ENCODE results near the gene MIPEP. TPM values are rescaled to one million over a fixed set of nuclear protein-coding genes. Genes with fewer than 3 reads are reported as not detected.

MIPEP gene
- total RNA-seq, 2 donors from 2014 or later = 7.5 to 9.2 TPM

DNA sequence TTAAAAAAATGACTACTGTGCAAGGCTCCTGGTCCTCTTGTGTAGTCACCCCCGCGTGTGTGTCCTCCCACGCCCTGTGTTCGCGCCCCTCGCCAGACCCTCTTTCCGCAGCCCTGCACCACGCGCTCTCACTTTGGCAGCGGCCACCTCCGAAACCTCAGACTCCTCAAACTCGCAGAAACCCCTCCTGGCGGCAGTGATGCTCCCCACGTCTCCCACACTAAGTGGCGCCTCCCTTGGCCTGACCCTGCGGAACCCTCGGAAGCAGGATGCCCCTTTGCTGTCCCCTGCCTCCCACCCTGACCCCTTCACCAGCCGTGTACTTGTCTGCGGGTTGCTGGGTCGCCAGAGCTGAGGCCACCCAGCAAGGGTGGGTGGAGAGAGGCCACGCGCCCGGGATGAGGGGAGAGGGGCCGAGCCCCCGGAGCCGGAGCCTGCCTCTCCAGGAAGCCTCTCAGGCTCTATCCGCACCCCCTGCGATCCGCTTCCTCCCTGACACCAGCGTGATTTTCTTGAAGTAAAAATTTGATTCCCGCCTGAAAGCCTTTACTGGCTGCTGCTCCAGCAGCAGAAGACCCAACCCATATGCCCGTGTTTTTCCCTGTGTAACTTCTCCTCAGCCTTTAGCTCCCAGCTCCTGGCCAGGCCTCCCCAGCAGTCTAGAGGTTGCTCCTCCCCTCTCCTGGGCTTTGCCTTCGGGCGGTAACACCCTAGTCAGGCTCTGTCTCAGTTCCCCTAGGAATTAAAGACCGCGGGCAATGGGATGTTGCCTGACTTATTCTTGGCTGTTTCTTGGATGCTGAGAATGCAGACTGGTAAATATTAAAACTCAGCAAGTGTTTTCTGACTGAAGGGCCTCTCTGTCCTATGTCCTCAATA lies 55.2 kb downstream of the MIPEP start:
- no peaks in the 10 kb centered on the region for H3K9me3 ChIP-seq (ENCODE audit: control insufficient read depth, low read length, poor library complexity, severe bottlenecking)
- peaks cover 3% of the 10 kb centered on the region for H3K4me1 Mint-ChIP-seq
- peaks cover 7% of the 10 kb centered on the region for H3K36me3 Mint-ChIP-seq (ENCODE audit: low read depth)
- no peak for ATAC-seq
- H3K4me3 Mint-ChIP-seq = no peak overlapping the region
- no peaks in the 10 kb centered on the region for H3K27me3 Mint-ChIP-seq
- no peak for DNase-seq
- H3K27ac Mint-ChIP-seq = no peak overlapping the region

DNA sequence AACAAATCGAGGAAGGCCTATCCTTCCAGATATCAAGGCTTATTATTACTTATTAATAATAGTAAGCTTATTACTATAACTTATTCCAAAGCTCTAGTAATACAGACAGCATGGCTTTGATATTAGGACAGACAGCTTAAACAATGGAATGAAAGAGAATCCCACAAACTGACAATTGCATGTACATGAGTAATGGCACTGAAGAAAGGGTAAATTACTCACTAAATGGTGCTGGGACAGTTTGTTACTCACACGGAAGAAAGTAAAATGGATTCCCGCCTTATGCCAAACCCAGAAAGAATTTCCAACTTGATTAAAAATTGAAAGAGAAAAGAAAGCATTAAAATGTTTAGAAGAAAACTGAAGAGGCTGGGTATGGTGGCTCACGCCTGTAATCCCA lies 60.3 kb downstream of the MIPEP start:
- H3K4me1 Mint-ChIP-seq = no peaks in the 10 kb centered on the region

DNA sequence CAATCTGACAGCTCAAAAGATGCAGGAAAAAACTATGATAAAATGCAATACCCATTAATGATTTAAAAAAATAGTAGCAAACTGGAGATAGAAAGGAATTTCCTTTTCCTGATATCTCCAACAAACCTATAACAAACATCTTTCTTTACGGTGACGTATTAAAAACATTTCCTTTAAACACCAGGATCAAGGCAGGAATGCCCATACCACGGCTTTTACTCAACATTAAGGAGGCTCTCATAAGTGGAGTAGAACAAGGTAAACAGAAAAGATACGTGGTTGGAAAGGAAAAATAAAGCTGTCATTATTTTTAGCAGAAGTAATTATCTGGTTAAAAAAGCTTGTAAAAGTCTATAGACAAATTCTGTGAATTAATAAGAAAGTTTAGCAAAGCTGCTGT lies 61.1 kb downstream of the MIPEP start:
- Mint-ChIP-seq H3K27ac (no peak overlapping the region), H3K4me3 (no peak overlapping the region), H3K4me1 (no peaks in the 10 kb centered on the region), H3K36me3 (ENCODE audit: low read depth) (peaks cover 6% of the 10 kb centered on the region), H3K27me3 (no peaks in the 10 kb centered on the region)
- no peaks in the 10 kb centered on the region for H3K9me3 ChIP-seq (ENCODE audit: control insufficient read depth, low read length, poor library complexity, severe bottlenecking)
- ATAC-seq (no peak), DNase-seq (no peak)

More for the DNA sequence above, 60.3 kb downstream of the MIPEP start:
- H3K9me3 ChIP-seq (ENCODE audit: control insufficient read depth, low read length, poor library complexity, severe bottlenecking) = no peaks in the 10 kb centered on the region
- DNase-seq = no peak
- no peaks in the 10 kb centered on the region for H3K27me3 Mint-ChIP-seq
- H3K4me3 Mint-ChIP-seq = no peak overlapping the region
- peaks cover 6% of the 10 kb centered on the region for H3K36me3 Mint-ChIP-seq (ENCODE audit: low read depth)
- ATAC-seq = no peak
- H3K27ac Mint-ChIP-seq = peak overlapping the region; percentile 53

DNA sequence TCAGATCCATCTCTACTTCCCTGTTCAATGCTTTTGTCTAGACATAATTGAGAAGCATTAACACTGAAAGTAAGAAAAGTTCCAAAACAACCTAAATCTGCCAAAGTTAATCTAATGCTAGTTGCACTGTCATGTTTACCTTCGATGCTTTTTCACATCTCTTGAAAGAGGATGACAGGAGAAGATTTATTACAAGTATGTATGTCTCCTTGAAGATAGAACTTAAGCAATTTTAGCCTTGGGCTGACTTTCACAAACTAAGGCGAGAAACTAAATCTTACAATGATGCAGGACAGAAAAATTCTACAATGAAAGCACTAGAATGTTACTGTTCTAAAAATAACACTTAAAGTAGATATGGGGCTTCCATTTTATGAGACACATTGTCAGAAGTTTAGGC lies 64.0 kb downstream of the MIPEP start:
- DNase-seq (no peak), ATAC-seq (no peak)
- no peaks in the 10 kb centered on the region for H3K4me1 Mint-ChIP-seq
- no peak overlapping the region for H3K27ac Mint-ChIP-seq
- H3K36me3 Mint-ChIP-seq (ENCODE audit: low read depth) = peaks cover 6% of the 10 kb centered on the region
- no peaks in the 10 kb centered on the region for H3K9me3 ChIP-seq (ENCODE audit: control insufficient read depth, low read length, poor library complexity, severe bottlenecking)
- H3K27me3 Mint-ChIP-seq = no peaks in the 10 kb centered on the region
- H3K4me3 Mint-ChIP-seq = no peak overlapping the region

DNA sequence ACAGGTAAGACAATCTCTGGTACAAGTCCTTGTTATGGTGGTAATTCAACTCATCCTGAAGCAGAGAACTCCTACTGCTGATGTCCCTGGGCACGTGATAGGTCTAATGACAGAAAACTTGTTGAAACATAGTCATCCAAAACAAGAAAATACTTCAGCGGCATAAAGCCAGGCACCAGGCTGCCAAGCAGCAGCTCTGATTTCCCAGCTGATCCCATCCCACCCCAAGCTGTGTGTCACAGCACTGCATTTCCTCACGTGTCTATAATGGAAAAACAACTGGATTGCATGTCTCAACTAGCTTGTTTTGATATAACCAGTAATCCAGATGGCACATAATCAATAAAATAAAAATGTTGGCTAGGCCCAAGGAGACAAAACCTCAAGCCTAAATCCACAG lies 64.8 kb downstream of the MIPEP start:
- Mint-ChIP-seq H3K4me1 (no peaks in the 10 kb centered on the region), H3K36me3 (ENCODE audit: low read depth) (peaks cover 6% of the 10 kb centered on the region), H3K4me3 (no peak overlapping the region), H3K27ac (no peak overlapping the region), H3K27me3 (no peaks in the 10 kb centered on the region)
- H3K9me3 ChIP-seq (ENCODE audit: control insufficient read depth, low read length, poor library complexity, severe bottlenecking) = no peaks in the 10 kb centered on the region
- DNase-seq = no peak
- ATAC-seq = no peak

DNA sequence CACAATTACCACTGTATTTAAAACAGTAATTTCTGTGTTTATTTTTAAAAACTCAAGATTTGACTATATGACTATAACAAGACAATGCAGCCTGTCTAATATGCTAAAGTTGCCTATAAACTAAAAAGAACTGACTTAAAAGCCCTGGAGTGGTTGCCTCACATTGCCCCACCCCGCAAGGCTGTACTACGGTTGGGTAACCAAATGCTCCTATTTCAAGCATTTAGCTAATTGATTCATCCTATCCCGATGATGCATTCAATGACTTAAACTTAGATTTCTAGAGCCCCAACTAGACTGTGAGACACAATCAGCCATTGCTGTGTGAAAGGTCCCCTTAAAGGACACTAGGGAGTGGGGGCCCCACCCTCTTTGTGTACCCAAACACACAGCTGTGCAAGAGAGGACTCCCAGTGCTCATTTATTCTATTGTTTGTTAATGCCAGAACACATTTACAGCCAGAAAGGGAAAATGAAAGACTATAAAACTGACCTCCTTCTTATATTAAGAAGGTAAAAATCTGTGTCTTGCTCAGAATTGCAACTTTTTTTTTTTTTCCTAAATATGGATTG lies 66.9 kb downstream of the MIPEP start:
- no peaks in the 10 kb centered on the region for H3K27me3 Mint-ChIP-seq
- peaks cover 7% of the 10 kb centered on the region for H3K4me1 Mint-ChIP-seq
- no peaks in the 10 kb centered on the region for H3K9me3 ChIP-seq (ENCODE audit: control insufficient read depth, low read length, poor library complexity, severe bottlenecking)
- ATAC-seq = no peak
- H3K36me3 Mint-ChIP-seq (ENCODE audit: low read depth) = peaks cover 4% of the 10 kb centered on the region
- DNase-seq = no peak
- no peak overlapping the region for H3K4me3 Mint-ChIP-seq
- H3K27ac Mint-ChIP-seq = no peak overlapping the region

DNA sequence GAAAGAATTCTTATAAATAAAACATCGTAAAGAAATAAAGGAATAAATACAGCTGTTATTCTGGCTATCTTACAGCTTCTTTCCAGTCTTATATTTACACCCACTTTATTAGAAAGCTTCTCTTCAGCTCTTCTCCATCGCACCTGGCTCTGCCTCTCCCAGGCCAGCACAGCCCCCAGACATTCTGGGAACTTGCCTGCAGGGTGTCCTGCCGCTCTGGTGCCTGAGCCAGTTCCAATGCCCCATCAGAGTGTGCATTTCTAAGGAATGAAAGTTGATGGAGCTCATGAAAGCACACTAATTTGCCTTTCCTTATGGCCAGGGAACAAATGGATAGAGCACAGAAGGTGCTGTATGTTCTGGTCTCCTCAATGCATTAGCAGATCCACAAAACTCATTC lies 68.7 kb downstream of the MIPEP start:
- no peak for DNase-seq
- H3K36me3 Mint-ChIP-seq (ENCODE audit: low read depth) = no peaks in the 10 kb centered on the region

DNA sequence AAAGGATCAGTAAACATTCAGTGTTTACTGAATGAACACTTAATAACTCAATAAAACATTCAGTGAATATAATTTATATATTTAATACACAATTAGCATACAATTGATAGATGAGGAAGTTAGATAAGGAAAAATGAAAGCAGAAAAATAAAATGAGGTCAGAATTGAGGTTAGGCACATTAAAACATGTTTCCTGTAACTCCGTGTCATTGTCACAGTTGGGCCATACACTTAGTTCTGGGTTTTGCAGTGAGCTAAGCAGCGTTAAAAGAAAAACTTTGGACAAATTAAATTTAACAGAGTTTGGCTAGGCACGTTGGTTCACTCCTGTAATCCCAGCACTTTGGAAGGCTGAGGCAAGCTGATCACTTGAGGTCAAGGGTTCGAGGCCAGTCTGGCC lies 71.4 kb downstream of the MIPEP start:
- ATAC-seq (peak; percentile 61), DNase-seq (no peak)
- Mint-ChIP-seq H3K36me3 (ENCODE audit: low read depth) (no peaks in the 10 kb centered on the region), H3K27ac (peak overlapping the region; percentile 14), H3K4me1 (peaks cover 14% of the 10 kb centered on the region), H3K27me3 (no peaks in the 10 kb centered on the region), H3K4me3 (no peak overlapping the region)
- no peaks in the 10 kb centered on the region for H3K9me3 ChIP-seq (ENCODE audit: control insufficient read depth, low read length, poor library complexity, severe bottlenecking)

More for the DNA sequence above, 68.7 kb downstream of the MIPEP start:
- peaks cover 14% of the 10 kb centered on the region for H3K4me1 Mint-ChIP-seq
- no peaks in the 10 kb centered on the region for H3K27me3 Mint-ChIP-seq
- no peak overlapping the region for H3K27ac Mint-ChIP-seq
- H3K4me3 Mint-ChIP-seq = no peak overlapping the region
- ATAC-seq = no peak
- H3K9me3 ChIP-seq (ENCODE audit: control insufficient read depth, low read length, poor library complexity, severe bottlenecking) = no peaks in the 10 kb centered on the region

DNA sequence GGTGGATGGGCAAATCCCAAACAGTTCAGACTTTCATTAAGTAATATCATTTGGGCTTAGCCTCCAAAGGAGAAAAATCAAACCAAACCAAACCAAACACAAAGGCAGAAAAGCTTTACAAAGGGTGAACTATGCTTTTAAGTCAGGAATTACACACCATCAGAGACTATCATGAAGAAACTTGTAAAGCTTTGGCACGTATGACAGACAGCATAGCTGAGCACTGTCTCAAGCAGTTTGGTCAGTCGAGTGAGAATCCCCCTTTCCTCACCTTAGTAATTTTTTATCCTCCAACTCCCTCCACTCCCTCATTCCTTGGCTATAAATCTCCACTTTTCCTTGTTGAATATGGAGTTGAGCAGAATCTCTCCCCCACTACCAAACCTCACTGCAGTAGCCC lies 72.1 kb downstream of the MIPEP start:
- H3K9me3 ChIP-seq (ENCODE audit: control insufficient read depth, low read length, poor library complexity, severe bottlenecking) = no peaks in the 10 kb centered on the region
- Mint-ChIP-seq H3K27ac (peak overlapping the region; percentile 14), H3K27me3 (no peaks in the 10 kb centered on the region), H3K4me3 (no peak overlapping the region), H3K4me1 (peaks cover 14% of the 10 kb centered on the region), H3K36me3 (ENCODE audit: low read depth) (no peaks in the 10 kb centered on the region)
- no peak for ATAC-seq
- DNase-seq = no peak

DNA sequence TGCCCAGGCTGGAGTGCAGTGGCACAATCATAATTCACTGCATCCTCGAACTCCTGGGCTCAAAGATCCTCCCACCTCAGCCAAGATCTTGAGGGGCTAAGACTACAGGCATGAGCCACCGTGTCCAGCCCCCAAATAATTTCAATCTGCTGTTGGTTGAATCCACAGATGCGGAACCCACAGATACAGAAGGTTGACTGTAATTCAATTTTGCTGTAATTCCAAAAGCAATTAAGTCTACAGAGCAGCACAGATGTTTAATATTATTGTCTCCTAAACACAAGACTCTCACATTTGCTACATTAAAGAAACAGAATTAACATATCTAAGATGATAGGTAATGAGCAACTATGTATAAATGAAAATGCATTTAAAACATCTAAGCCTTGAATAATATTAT lies 75.6 kb downstream of the MIPEP start:
- no peaks in the 10 kb centered on the region for H3K9me3 ChIP-seq (ENCODE audit: control insufficient read depth, low read length, poor library complexity, severe bottlenecking)
- Mint-ChIP-seq H3K4me3 (no peak overlapping the region), H3K4me1 (peaks cover 17% of the 10 kb centered on the region), H3K27me3 (no peaks in the 10 kb centered on the region), H3K27ac (no peak overlapping the region), H3K36me3 (ENCODE audit: low read depth) (no peaks in the 10 kb centered on the region)
- no peak for ATAC-seq
- DNase-seq = no peak

DNA sequence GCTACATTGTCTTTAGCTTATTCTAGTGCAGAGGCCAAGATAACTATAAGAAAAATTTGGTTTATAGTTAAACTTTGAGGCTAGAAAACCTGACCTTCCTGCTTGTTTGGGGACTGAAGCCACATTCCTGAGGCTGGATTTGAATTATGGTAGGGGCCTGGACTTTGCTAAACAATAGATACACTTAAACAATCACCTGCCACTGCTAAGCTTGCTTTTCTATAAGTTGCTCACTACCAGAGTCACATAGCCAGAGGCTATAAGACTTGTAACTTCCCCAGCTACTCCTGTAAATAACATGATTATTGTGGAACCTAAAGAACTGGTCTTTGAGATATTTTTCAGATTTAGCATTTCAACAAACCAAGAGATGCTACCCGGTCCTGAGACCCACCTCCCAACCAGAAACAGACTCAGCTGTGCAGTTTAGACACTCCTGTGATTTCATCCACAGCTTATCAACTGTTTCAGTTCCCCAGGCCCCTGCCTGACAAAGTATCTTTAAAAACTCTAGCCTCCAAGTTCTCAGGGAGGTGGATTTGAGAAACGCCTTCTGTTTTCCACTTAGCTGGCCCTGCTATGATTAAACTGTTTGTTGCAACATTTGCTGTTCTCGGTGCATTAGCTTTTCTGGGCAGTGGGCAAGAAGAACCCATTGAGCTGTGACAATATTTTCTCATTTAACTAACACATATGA lies 77.7 kb downstream of the MIPEP start:
- Mint-ChIP-seq H3K4me3 (no peak overlapping the region), H3K27ac (no peak overlapping the region), H3K36me3 (ENCODE audit: low read depth) (peaks cover 3% of the 10 kb centered on the region), H3K27me3 (no peaks in the 10 kb centered on the region), H3K4me1 (peaks cover 11% of the 10 kb centered on the region)
- H3K9me3 ChIP-seq (ENCODE audit: control insufficient read depth, low read length, poor library complexity, severe bottlenecking) = no peaks in the 10 kb centered on the region
- DNase-seq (no peak), ATAC-seq (no peak)

DNA sequence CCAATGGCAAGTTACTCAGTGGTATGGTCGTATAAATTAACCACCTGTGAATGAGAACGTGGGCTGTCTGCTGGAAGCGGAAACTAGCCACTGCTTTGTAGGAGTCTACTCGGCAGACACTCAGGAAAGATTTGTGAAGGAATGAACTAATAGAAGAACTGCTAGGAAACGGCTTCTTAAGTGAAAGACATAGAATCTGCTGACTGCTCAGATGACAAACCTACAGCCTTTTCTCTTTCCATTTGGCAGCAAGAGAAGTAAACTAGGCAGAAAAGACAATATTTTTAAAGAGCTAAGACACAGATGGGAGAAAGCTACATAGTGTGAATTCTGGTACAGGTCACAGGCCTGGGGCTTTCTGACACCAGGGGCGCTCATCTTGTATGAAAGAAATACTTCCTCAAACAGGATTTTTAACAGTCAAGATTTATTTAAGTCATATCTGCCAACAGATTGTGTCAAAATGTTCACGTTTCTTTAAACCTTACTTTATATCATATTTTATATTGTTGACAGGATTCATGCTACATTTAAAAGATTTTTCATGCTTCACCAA lies 78.4 kb downstream of the MIPEP start:
- Mint-ChIP-seq H3K27ac (no peak overlapping the region), H3K27me3 (no peaks in the 10 kb centered on the region), H3K4me1 (peaks cover 6% of the 10 kb centered on the region), H3K36me3 (ENCODE audit: low read depth) (peaks cover 3% of the 10 kb centered on the region), H3K4me3 (no peak overlapping the region)
- no peaks in the 10 kb centered on the region for H3K9me3 ChIP-seq (ENCODE audit: control insufficient read depth, low read length, poor library complexity, severe bottlenecking)
- ATAC-seq (no peak), DNase-seq (no peak)

DNA sequence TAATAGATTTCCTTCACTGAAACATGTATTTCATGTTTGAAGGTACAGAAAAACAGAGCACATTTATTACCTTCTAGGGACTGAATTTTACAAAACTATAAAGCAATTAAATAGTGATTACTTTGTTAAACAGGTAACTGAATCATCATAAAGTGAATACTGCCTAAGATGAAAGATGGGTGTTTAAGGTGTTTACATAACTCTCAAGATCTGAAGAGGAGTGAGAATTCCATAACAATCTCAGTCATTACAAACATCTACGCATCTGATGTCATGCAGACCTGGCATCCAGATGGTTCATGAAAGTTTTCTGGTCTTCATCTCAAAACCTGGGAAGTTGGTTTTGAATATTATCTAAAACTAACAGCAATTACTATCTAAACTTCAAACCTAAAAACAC lies 80.4 kb downstream of the MIPEP start:
- no peak overlapping the region for H3K27ac Mint-ChIP-seq
- peaks cover 8% of the 10 kb centered on the region for H3K4me1 Mint-ChIP-seq
- H3K27me3 Mint-ChIP-seq = no peaks in the 10 kb centered on the region
- ATAC-seq (no peak), DNase-seq (no peak)
- no peaks in the 10 kb centered on the region for H3K9me3 ChIP-seq (ENCODE audit: control insufficient read depth, low read length, poor library complexity, severe bottlenecking)
- peaks cover 6% of the 10 kb centered on the region for H3K36me3 Mint-ChIP-seq (ENCODE audit: low read depth)
- H3K4me3 Mint-ChIP-seq = no peak overlapping the region

All from T-helper 17 cell (primary cell).